Central memory CD4-positive, alpha-beta T cell (primary cell): ENCODE data around the gene UEVLD.

Source experiments
- DNase-seq: peaks from one replicate; pipeline ENCODE4 v3.0.0; 2022

The UEVLD gene

GRCh38 chr11:18580113-18580766 lies 8.3 kb downstream of the UEVLD start:
- DNase-seq = no peak

- peak; percentile 15 for DNase-seq
Observed at GRCh38 chr11:18578975-18579598, 9.4 kb downstream of the UEVLD start.

GRCh38 chr11:18575361-18575760 lies 13.2 kb downstream of the UEVLD start:
- DNase-seq = no peak

GRCh38 chr11:18567081-18567480 lies 21.5 kb downstream of the UEVLD start:
- DNase-seq = no peak

DNA sequence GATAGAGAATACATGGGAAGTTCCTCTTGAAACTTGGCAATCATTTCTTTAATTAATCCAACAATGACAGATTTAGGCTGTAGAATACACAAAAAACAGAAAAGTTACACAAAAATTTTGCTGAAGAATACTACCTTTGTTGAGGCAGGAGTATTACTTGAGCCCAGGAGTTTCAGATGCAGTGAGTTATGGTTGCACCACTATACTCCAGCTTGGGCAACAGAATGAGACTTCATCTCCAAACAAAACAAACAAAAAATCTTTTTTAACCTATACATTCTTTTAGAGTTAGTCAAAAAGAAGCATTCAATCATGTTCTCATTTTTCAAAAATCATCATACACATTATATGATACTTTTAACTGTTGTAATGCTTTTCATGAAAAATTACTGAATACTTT lies 22.1 kb downstream of the UEVLD start:
- no peak for DNase-seq

DNA sequence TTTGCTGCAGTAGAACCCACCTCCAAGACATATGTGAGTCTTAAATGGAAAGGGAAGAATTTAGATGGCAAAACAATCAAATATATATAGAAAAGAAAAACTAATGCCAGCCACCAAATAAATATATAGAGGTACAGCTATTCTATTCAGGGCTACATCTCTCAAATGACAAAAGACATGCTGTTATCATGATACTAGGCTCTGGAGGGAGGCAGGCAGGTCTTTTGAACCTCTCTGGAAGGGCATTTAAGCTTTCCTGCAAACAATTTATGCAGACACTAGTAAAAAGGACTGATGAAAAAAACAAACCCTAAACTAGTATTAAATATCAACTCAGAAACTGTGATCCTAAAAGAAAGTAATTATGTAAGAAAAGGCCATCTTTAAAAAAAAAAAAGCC lies 24.4 kb downstream of the UEVLD start:
- no peak for DNase-seq

DNA sequence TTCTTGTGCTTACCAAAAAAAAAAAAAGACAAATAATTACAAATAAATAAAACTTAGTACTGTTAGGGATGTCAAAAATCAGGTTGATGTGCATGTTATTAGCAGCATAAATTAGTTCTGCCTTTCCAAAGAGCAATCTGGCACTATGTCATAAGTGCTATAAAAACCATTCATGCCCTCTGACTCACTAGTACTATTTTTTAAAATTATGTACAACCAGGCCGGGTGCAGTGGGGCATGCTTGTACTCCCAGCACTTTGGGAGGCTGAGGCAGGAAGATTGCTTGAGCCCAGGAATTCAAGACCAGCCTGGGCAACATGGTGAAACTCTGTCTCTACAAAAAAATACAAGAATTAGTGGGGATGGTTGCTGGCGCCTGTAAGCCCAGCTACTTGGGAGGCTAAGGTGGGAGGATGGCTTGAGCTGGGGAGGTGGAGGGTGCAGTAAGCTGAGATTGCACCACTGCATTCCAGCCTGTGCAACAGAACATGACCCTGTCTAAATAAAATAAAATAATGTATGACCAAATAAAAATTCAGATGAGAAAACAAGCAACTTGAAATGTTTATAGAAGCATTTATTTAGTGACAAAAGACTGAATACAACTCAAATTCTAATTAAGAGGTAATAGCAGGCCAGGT lies 25.3 kb downstream of the UEVLD start:
- DNase-seq = no peak

DNA sequence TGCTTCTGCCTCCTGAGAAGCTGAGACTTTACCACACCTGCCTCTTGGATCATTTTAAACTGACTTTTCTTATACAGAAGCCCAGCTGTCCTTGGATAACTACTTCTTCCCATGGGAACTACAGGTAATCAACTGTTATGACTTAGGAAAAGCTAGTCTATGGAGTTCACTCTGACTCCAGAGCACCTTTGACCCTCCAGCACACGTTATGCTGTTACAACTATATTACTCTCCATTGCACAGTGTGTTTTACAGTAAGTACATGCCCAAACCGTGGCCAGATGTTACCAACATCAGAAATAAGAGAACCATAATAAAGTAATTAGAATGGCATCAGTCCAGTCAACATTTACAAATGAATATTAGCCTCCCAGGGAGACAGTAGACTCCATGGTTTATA lies 40.5 kb downstream of the UEVLD start:
- no peak for DNase-seq

- DNase-seq = peak; percentile 37
Observed at GRCh38 chr11:18540207-18541009, 48.1 kb downstream of the UEVLD start.

GRCh38 chr11:18536209-18536608 lies 52.3 kb downstream of the UEVLD start:
- no peak for DNase-seq

GRCh38 chr11:18534245-18534644 lies 54.3 kb downstream of the UEVLD start:
- no peak for DNase-seq

GRCh38 chr11:18533365-18533764 lies 55.2 kb downstream of the UEVLD start:
- no peak for DNase-seq

DNA sequence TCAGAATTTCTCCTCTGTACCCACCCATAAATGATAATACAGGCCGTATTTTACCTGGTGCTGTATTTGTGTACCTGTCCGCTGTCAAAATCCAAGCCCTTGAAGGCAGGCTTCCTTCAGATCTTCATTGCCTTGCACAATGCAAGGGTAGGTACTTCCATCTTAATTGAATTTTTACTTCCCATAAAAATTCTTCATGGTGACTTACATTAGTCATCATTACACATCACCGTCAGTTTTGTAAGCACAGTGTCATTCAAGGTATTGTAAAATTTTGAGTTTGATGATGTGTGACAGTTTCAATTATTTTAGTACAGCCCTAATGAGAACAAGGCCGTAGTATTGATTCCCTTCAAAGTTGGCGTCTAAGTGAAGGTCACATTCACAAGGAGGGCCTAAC lies 61.0 kb downstream of the UEVLD start:
- DNase-seq = peak; percentile 12

- peak; percentile 91 for DNase-seq
Observed at GRCh38 chr11:18526521-18527296, 61.8 kb downstream of the UEVLD start, which contains the start of gene TSG101. Gene TSG101, minus strand, starts transcription at chr11:18526942. Its CDS starts 126 bp downstream, at chr11:18526816.

DNA sequence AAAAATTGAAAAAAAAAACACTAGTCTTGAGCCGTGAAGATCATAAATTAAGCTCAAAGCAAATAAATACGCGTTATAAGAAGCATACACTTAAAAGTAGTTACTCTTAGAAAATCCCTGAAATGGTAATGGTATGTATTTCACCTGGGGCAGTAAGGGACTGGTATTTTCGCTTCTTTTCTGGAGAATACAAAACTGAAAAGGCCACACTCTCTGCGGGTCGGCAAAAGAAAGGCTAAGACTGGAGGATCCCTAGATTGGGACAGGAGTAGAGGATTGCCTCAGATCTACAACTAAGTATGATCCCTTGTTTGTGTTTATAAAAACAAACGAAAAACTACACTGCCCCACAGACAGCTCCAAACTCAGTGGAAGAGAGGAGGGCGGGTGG lies 62.4 kb downstream of the UEVLD start:
- DNase-seq = no peak

- no peak for DNase-seq
Observed at GRCh38 chr11:18524248-18524647, 64.3 kb downstream of the UEVLD start.

DNA sequence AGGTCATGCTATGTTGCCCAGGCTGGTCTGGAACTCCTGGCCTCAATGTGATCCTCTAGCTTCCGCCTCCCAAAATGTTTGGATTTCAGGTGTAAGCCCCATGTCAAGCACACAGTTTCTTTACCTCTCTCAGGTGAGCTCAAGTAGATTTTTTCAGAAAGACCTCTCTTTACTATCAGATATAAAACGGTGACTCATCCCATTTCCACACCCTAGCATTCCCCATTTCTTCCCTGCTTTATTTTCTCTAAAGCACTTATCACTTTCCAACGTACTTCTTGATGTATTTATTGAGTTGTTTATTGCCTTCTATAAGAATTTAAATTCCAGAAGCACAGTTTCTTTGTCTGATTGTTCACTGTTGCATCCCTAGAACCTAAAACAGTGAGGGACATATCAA lies 65.5 kb downstream of the UEVLD start:
- DNase-seq = no peak

DNA sequence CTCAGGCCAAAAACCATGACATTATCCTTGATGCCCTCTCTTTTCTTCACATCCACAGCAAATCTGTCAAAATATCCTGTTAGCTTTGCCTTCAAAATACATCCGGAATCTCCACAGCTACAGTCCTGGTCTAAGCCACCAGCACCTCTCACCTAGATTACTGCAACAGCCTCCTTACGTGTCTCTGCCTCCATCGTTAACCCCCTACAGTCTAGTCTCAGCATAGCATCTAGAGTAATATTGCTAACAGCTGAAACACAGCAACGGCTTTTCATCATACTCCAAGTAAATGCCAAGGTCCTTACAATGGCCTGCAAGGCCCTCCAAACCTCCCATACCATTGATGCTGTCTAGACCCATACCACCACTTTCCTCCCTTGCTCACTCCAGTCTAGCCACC lies 66.1 kb downstream of the UEVLD start:
- DNase-seq = no peak

DNA sequence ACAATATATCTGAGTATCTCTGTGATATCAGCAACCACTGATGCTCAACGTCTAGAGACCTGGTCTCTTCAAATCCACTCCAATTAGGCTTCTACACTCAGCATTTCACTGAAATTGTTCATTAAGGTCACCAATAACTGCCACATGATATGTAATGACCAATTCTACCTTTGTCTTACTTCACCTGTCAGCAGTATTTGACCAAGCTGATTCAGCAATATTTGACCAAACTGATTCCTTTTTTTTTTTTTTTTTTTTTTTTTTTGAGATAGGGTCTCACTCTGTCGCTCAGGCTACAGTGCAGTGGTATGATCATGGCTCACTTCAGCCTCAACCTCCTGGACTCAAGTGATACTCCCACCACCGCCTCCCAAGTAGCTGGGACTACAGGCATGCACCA lies 67.4 kb downstream of the UEVLD start:
- no peak for DNase-seq

GRCh38 chr11:18502352-18502751 lies 86.2 kb downstream of the UEVLD start:
- DNase-seq = no peak

GRCh38 chr11:18501629-18502028 lies 86.9 kb downstream of the UEVLD start:
- DNase-seq = no peak

DNA sequence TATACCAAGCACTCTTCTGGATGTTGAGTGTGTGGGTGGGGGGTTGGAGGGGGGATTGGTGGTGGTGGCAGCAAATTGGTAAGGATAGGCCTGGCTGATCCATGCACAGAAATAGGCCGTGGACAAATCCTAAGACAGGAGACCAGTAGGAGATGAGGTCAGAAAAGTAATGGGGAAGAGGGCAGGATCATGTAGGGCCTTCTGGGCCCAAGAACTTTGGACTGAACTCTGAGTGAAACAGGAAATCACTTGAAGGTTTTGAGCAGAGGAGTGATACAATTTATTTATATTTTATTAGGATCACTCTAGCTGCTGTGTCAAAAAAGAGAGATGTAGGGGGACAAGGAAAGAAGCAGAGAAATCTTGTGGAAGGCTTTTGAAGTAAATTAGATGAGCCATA lies 90.5 kb downstream of the UEVLD start:
- no peak for DNase-seq

DNA sequence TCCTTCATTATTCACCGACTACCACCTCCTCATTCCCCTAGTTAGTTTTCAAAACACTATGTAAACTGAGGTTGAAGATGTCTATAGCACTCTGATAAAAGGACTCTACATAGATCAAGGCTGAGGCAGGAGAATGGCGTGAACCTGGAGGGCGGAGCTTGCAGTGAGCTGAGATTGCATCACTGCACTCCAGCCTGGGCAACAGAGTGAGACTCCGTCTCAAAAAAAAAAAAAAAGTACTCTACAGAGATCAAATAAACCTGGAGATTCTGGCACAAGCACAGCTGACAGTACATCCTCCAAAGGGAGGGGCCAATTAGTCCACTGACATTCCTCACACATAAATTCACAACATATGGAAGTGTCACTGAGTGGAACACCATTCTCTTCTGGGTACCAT lies 92.8 kb downstream of the UEVLD start:
- no peak for DNase-seq
